Liver (tissue), 9 donors: ENCODE data around the gene LMNB1. TPM values are rescaled to one million over a fixed set of nuclear protein-coding genes. Genes with fewer than 3 reads are reported as not detected.

ENCODE experiments used
- DNase-seq: peaks from one replicate; pipeline ENCODE4 v3.0.0-alpha.2; 2017; ENCODE audit warnings: low spot score
- H3K27ac ChIP-seq, 2 donors: one replicate each; pipeline ENCODE4 v1.7.0; 2013; ENCODE audit warnings: inconsistent platforms in 2 of 2, low read length in 2 of 2, control low read depth in 1 of 2, low read depth in 1 of 2, mild to moderate bottlenecking in 1 of 2
- H3K27me3 ChIP-seq, 4 donors: one replicate each; pipeline versions ENCODE4 v1.6.1 to v1.7.0; 2013; ENCODE audit warnings: low read length in 3 of 4, inconsistent platforms in 1 of 4, mild to moderate bottlenecking in 1 of 4, moderate library complexity in 1 of 4; ENCODE audit not compliant: control insufficient read depth in 4 of 4, insufficient read depth in 4 of 4
- H3K36me3 ChIP-seq, 4 donors: one replicate each; pipeline versions ENCODE4 v1.6.1 to v1.7.0; 2013; ENCODE audit warnings: low read length in 3 of 4, mild to moderate bottlenecking in 3 of 4, low read depth in 1 of 4, moderate library complexity in 1 of 4; ENCODE audit not compliant: control insufficient read depth in 4 of 4, insufficient read depth in 3 of 4
- H3K4me1 ChIP-seq, 4 donors: one replicate each; pipeline versions ENCODE4 v1.6.1 to v1.7.0; 2013; ENCODE audit warnings: low read length in 3 of 4, mild to moderate bottlenecking in 3 of 4, moderate library complexity in 1 of 4; ENCODE audit not compliant: control insufficient read depth in 4 of 4, insufficient read depth in 4 of 4
- H3K4me3 ChIP-seq, 3 donors: one replicate each; pipeline versions ENCODE4 v1.6.1 to v1.7.0; 2013; ENCODE audit warnings: low read length in 3 of 3, control low read depth in 1 of 3, low read depth in 1 of 3, mild to moderate bottlenecking in 1 of 3
- H3K9ac ChIP-seq, 2 donors: one replicate each; pipeline ENCODE4 v1.7.0; 2013; ENCODE audit warnings: low read length in 2 of 2, mild to moderate bottlenecking in 2 of 2, moderate library complexity in 2 of 2, control low read depth in 1 of 2, low read depth in 1 of 2
- H3K9me3 ChIP-seq, 4 donors: one replicate each; pipeline versions ENCODE4 v1.6.1 to v1.7.0; 2013; ENCODE audit warnings: low read length in 3 of 4; ENCODE audit not compliant: control insufficient read depth in 4 of 4
- CTCF ChIP-seq: fragments of 150-350 bp; IDR thresholded peaks from 2 replicates; pipeline ENCODE4 v1.5.1; 2017; ENCODE audit warnings: improper control_type of control experiment, low read depth, low read length; ENCODE audit not compliant: missing input control
- EGR1 ChIP-seq, 2 donors: IDR thresholded peaks; 2 replicates each; pipeline ENCODE4 v1.6.1; 2016 to 2018; ENCODE audit warnings: antibody characterized with exemption in 2 of 2, low read depth in 2 of 2
- FOXA1 ChIP-seq: IDR thresholded peaks from 2 replicates; pipeline ENCODE4 v1.6.1; 2016; ENCODE audit warnings: antibody characterized with exemption
- FOXA2 ChIP-seq: IDR thresholded peaks from 2 replicates; pipeline ENCODE4 v1.6.1; 2016; ENCODE audit warnings: antibody characterized with exemption
- GABPA ChIP-seq, 2 donors: IDR thresholded peaks in 1 of 2; conservative IDR thresholded peaks in 1 of 2; 2 replicates each; pipeline ENCODE4 v1.6.1; 2016; ENCODE audit warnings: antibody characterized with exemption in 2 of 2, mild to moderate bottlenecking in 1 of 2, moderate library complexity in 1 of 2
- HNF4A ChIP-seq, 2 donors: conservative IDR thresholded peaks; 2 replicates each; pipeline ENCODE4 v1.6.1; 2016; ENCODE audit warnings: antibody characterized with exemption in 2 of 2, mild to moderate bottlenecking in 2 of 2
- JUND ChIP-seq, 2 donors: IDR thresholded peaks; 2 replicates each; pipeline ENCODE4 v1.6.1; 2016; ENCODE audit warnings: antibody characterized with exemption in 2 of 2
- RXRA ChIP-seq, 2 donors: IDR thresholded peaks; 2 replicates each; pipeline ENCODE4 v1.6.1; 2017 to 2018; ENCODE audit warnings: antibody characterized with exemption in 2 of 2, mild to moderate bottlenecking in 1 of 2
- TAF1 ChIP-seq: conservative IDR thresholded peaks from 2 replicates; pipeline ENCODE4 v1.6.1; 2016; ENCODE audit warnings: antibody characterized with exemption, mild to moderate bottlenecking
- YY1 ChIP-seq: IDR thresholded peaks from 2 replicates; pipeline ENCODE4 v1.6.1; 2016; ENCODE audit warnings: antibody characterized with exemption, mild to moderate bottlenecking
- WGBS: extraction: QIAGEN DNeasy Blood & Tissue Kit; methylation state at CpG from one replicate; pipeline ENCODE4 v1.1.7; 2013; 5-methylcytosine and 5-hydroxymethylcytosine counted together
- polyA plus RNA-seq, 2 donors: library from polyadenylated mRNA; stranded (reverse) in 1 of 2; unstranded in 1 of 2; fragments of 200-250 nt in 1 of 2; fragments of >200 nt in 1 of 2; fragmentation: Nextera tagmentation in 1 of 2; extraction: Ambion mirVana in 1 of 2; gene quantifications; one replicate each; pipeline versions ENCODE4 v1.2.1 to v1.2.3, GENCODE V29; 2013 to 2015
- total RNA-seq, 2 donors: library from RNA; depleted of rRNA; stranded (reverse); fragments of >200 nt; gene quantifications; one replicate each; pipeline ENCODE4 v1.2.3, GENCODE V29; 2014
- TF ChIP-seq, protein P1 (sequence below): IDR thresholded peaks from 2 replicates; pipeline ENCODE4 v1.6.1; 2016; ENCODE audit warnings: antibody characterized with exemption
- TF ChIP-seq, protein P2 (sequence below): IDR thresholded peaks from 2 replicates; pipeline ENCODE4 v1.6.1; 2016; ENCODE audit warnings: antibody characterized with exemption, mild to moderate bottlenecking
- TF ChIP-seq, protein P3 (sequence below): IDR thresholded peaks from 2 replicates; pipeline ENCODE4 v1.6.1; 2016; ENCODE audit warnings: antibody characterized with exemption
- donor health status: healthy.
- donor health status: healthy.
- donor health status: healthy.
- donor health status: healthy.
- donor health status: healthy.

Gene LMNB1
- total and polyA plus RNA-seq, 4 donors: 0.57 to 45.7 (median 5.6) TPM

DNA sequence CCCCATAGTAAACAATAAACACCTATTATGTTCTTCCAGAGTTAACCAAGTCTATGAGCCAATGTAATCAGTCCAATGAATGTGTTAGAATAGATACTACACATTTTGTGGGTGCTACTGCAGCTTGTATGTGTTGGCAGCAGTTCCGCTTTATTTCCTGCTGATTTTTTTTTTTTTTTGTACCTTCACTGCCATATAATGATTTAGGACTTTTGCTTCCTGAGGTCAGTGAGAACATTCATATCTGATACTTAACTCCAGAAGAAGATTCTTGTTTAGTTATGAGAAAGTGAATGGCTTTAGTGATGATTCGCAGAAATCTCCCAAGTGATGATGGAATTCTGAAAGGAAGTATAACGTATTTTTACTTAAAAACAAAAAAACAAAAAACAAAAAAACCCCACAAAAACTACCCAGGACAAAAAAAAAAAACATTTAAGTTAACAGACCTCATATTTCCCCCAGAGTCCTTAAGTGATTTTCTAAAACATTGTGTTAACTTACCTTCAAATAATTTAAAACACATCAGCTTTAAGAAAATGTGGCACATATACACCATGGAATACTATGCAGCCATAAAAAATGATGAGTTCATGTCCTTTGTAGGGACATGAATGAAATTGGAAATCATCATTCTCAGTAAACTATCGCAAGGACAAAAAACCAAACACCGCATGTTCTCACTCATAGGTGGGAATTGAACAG, 24.7 kb upstream of the LMNB1 start:
- WGBS: 89% methylated on average over 3 of the region's 5 CpGs
- DNase-seq: no peak
- Histone ChIP-seq H3K27me3 (no peaks in the 10 kb centered on the region), H3K36me3 (no peaks in the 10 kb centered on the region), H3K4me3 (no peak overlapping the region), H3K9me3 (no peaks in the 10 kb centered on the region), H3K9ac (no peak overlapping the region), H3K27ac (no peak overlapping the region), H3K4me1 (no peaks in the 10 kb centered on the region)
- TF ChIP-seq GABPA (IDR thresholded peaks at IDR 0.05 in 1 of 2, conservative IDR thresholded peaks at IDR 0.05 in 1 of 2): no peak
- no peak for TF ChIP-seq EGR1 (IDR thresholded peaks at IDR 0.05; ENCODE audit: low read depth in 2 of 2)
- TF ChIP-seq, protein P1, sequence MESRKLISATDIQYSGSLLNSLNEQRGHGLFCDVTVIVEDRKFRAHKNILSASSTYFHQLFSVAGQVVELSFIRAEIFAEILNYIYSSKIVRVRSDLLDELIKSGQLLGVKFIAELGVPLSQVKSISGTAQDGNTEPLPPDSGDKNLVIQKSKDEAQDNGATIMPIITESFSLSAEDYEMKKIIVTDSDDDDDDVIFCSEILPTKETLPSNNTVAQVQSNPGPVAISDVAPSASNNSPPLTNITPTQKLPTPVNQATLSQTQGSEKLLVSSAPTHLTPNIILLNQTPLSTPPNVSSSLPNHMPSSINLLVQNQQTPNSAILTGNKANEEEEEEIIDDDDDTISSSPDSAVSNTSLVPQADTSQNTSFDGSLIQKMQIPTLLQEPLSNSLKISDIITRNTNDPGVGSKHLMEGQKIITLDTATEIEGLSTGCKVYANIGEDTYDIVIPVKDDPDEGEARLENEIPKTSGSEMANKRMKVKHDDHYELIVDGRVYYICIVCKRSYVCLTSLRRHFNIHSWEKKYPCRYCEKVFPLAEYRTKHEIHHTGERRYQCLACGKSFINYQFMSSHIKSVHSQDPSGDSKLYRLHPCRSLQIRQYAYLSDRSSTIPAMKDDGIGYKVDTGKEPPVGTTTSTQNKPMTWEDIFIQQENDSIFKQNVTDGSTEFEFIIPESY: no peak

DNA sequence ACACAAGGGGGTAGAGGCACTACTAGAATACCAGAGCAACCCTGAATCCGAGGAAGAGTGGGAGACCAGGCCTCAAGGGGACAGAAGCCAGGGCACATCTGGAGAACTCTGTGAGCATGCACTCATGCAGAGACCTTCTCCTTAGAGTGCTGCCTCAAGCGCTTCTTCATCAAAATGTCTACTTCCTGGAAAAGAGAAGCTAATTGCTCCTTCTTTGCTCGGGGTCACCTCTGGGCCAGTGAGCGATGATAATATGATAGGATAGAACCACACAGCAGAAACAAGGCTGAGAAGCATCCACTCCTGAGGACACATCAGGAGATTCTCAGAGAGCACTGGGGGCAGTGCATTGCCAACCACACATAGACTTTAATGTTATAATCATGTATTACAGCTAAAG, 23.7 kb upstream of the LMNB1 start:
- Histone ChIP-seq H3K27me3 (no peaks in the 10 kb centered on the region), H3K27ac (no peak overlapping the region), H3K9me3 (no peaks in the 10 kb centered on the region), H3K4me3 (no peak overlapping the region), H3K4me1 (no peaks in the 10 kb centered on the region), H3K36me3 (no peaks in the 10 kb centered on the region), H3K9ac (no peak overlapping the region)
- whole genome bisulfite sequencing: 77% methylated on average over 4 of the region's 4 CpGs
- no peak for DNase-seq
- TF ChIP-seq JUND (IDR thresholded peaks at IDR 0.05): no peak
- TF ChIP-seq YY1: no peak
- TF ChIP-seq RXRA (IDR thresholded peaks at IDR 0.05): no peak
- TF ChIP-seq, protein P2, sequence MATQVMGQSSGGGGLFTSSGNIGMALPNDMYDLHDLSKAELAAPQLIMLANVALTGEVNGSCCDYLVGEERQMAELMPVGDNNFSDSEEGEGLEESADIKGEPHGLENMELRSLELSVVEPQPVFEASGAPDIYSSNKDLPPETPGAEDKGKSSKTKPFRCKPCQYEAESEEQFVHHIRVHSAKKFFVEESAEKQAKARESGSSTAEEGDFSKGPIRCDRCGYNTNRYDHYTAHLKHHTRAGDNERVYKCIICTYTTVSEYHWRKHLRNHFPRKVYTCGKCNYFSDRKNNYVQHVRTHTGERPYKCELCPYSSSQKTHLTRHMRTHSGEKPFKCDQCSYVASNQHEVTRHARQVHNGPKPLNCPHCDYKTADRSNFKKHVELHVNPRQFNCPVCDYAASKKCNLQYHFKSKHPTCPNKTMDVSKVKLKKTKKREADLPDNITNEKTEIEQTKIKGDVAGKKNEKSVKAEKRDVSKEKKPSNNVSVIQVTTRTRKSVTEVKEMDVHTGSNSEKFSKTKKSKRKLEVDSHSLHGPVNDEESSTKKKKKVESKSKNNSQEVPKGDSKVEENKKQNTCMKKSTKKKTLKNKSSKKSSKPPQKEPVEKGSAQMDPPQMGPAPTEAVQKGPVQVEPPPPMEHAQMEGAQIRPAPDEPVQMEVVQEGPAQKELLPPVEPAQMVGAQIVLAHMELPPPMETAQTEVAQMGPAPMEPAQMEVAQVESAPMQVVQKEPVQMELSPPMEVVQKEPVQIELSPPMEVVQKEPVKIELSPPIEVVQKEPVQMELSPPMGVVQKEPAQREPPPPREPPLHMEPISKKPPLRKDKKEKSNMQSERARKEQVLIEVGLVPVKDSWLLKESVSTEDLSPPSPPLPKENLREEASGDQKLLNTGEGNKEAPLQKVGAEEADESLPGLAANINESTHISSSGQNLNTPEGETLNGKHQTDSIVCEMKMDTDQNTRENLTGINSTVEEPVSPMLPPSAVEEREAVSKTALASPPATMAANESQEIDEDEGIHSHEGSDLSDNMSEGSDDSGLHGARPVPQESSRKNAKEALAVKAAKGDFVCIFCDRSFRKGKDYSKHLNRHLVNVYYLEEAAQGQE: no peak
- TF ChIP-seq, protein P1: no peak
- TF ChIP-seq TAF1: no peak
- TF ChIP-seq HNF4A (conservative IDR thresholded peaks at IDR 0.05): no peak
- TF ChIP-seq FOXA2: no peak
- TF ChIP-seq EGR1 (IDR thresholded peaks at IDR 0.05; ENCODE audit: low read depth in 2 of 2): no peak
- TF ChIP-seq, protein P3, sequence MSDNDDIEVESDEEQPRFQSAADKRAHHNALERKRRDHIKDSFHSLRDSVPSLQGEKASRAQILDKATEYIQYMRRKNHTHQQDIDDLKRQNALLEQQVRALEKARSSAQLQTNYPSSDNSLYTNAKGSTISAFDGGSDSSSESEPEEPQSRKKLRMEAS: no peak
- TF ChIP-seq FOXA1: no peak
- TF ChIP-seq CTCF: no peak
